Peyer's patch (tissue), 4 donors: Measurements from ENCODE around the gene NOL4L. TPM values are rescaled to one million over a fixed set of nuclear protein-coding genes. Genes with fewer than 3 reads are reported as not detected.

ENCODE experiments used
- DNase-seq, 3 donors: peaks; one replicate each; pipeline ENCODE4 v3.0.0-alpha.2; 2017 to 2019
- H3K27ac ChIP-seq, 4 donors: fragments of 200-600 bp; sonication (generic); one replicate each; pipeline ENCODE4 v1.5.1; 2016 to 2019
- H3K27me3 ChIP-seq, 2 donors: fragments of 200-600 bp; sonication (generic); one replicate each; pipeline ENCODE4 v1.5.1; 2019
- H3K36me3 ChIP-seq, 3 donors: fragments of 200-600 bp; sonication (generic); one replicate each; pipeline ENCODE4 v1.5.1; 2016 to 2019
- H3K4me1 ChIP-seq, 4 donors: fragments of 200-600 bp; sonication (generic); one replicate each; pipeline ENCODE4 v1.5.1; 2016 to 2019
- H3K4me3 ChIP-seq, 4 donors: fragments of 200-600 bp; sonication (generic); 1 replicate in 3 of 4; 2 replicates in 1 of 4; pipeline ENCODE4 v1.5.1; 2016 to 2019; ENCODE audit warnings: mild to moderate bottlenecking in 1 of 4
- H3K9me3 ChIP-seq, 4 donors: fragments of 200-600 bp; sonication (generic); one replicate each; pipeline ENCODE4 v1.5.1; 2016 to 2019; ENCODE audit warnings: mild to moderate bottlenecking in 1 of 4
- POLR2A ChIP-seq, 2 donors: fragments of 450-650 bp; IDR thresholded peaks; one replicate each; pipeline ENCODE4 v1.5.1; 2017; ENCODE audit warnings: antibody characterized with exemption in 2 of 2, mild to moderate bottlenecking in 2 of 2, moderate library complexity in 2 of 2
- total RNA-seq, 4 donors: library from RNA; depleted of rRNA; stranded (reverse); fragments of >200 nt; gene quantifications; one replicate each; pipeline ENCODE4 v1.1.0, GENCODE V29; 2016
- TF ChIP-seq, protein P1 (sequence below), 6 experiments: fragments of 450-650 bp in 4 of 6; fragments of 200-600 bp in 2 of 6; sonication (generic) in 1 of 6; IDR thresholded peaks; one replicate each; pipeline ENCODE4 v1.5.1; 2017 to 2019; ENCODE audit warnings: antibody characterized with exemption in 6 of 6, mild to moderate bottlenecking in 3 of 6, moderate library complexity in 1 of 6

Gene NOL4L
- total RNA-seq, 4 donors from 2014 or later, result 44.6 to 134 (median 109) TPM

- Histone ChIP-seq H3K9me3 (no peaks in the 10 kb centered on the region), H3K4me3 (no peak overlapping the region), H3K27ac (no peak overlapping the region), H3K27me3 (no peaks in the 10 kb centered on the region), H3K36me3 (no peaks in the 10 kb centered on the region), H3K4me1 (peaks cover 0 to 13% (median 6%) of the 10 kb centered on the region in 4 donors)
- no peak for TF ChIP-seq POLR2A (IDR thresholded peaks at IDR 0.05)
- TF ChIP-seq, protein P1, sequence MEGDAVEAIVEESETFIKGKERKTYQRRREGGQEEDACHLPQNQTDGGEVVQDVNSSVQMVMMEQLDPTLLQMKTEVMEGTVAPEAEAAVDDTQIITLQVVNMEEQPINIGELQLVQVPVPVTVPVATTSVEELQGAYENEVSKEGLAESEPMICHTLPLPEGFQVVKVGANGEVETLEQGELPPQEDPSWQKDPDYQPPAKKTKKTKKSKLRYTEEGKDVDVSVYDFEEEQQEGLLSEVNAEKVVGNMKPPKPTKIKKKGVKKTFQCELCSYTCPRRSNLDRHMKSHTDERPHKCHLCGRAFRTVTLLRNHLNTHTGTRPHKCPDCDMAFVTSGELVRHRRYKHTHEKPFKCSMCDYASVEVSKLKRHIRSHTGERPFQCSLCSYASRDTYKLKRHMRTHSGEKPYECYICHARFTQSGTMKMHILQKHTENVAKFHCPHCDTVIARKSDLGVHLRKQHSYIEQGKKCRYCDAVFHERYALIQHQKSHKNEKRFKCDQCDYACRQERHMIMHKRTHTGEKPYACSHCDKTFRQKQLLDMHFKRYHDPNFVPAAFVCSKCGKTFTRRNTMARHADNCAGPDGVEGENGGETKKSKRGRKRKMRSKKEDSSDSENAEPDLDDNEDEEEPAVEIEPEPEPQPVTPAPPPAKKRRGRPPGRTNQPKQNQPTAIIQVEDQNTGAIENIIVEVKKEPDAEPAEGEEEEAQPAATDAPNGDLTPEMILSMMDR (IDR thresholded peaks at IDR 0.05), result no peak
- no peak for DNase-seq
These were observed 58.6 kb downstream of the NOL4L start for GRCh38 chr20:32526541-32526940.

- DNase-seq, result peak in 1 of 3 donors; percentile 10
- Histone ChIP-seq H3K27ac (no peak overlapping the region), H3K27me3 (no peaks in the 10 kb centered on the region), H3K36me3 (no peaks in the 10 kb centered on the region), H3K4me3 (no peak overlapping the region), H3K9me3 (no peaks in the 10 kb centered on the region), H3K4me1 (peaks cover 0 to 13% (median 6%) of the 10 kb centered on the region in 4 donors)
- TF ChIP-seq, protein P1 (IDR thresholded peaks at IDR 0.05), result no peak
- no peak for TF ChIP-seq POLR2A (IDR thresholded peaks at IDR 0.05)
These were observed 59.0 kb downstream of the NOL4L start for GRCh38 chr20:32526125-32526524.

GRCh38 chr20:32524829-32525501 lies 60.2 kb downstream of the NOL4L start:
- Histone ChIP-seq H3K4me1 (peaks cover 0 to 13% (median 6%) of the 10 kb centered on the region in 4 donors), H3K36me3 (no peaks in the 10 kb centered on the region), H3K4me3 (no peak overlapping the region), H3K27me3 (no peaks in the 10 kb centered on the region), H3K9me3 (no peaks in the 10 kb centered on the region), H3K27ac (no peak overlapping the region)
- DNase-seq, result peak in 1 of 3 donors; percentile 54
- TF ChIP-seq, protein P1 (IDR thresholded peaks at IDR 0.05), result no peak

DNA sequence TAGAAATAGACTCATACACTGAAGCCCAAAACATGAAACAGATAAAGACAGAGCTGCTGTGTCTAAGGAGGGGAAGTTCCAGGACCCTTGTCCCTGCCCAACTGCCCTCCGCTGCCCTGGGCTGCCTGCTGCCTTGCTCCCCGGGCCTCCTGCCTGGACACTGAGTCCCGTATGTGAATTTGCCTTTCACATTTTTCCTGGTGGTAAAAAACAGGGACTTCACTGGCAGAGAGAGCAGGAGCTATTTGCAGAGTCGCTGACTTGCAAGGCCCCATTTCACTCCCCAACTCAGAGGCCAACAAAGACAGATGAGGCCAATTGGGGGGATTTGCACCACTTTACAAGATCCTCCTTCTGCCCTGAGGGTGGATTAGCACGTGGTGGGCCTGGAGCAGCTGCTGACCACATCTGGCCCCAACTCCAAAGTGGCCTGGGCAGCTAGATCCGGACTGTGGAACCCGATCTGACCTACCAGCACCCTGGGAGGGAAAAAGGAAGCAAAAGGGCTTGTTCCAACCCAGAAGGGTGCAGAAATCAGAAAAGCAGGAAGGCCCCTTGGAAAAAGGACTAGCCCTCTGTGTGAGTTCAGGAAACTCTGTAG lies 61.4 kb downstream of the NOL4L start:
- Histone ChIP-seq H3K4me3 (no peak overlapping the region), H3K36me3 (no peaks in the 10 kb centered on the region), H3K4me1 (peaks cover 0 to 13% (median 6%) of the 10 kb centered on the region in 4 donors), H3K9me3 (no peaks in the 10 kb centered on the region), H3K27me3 (no peaks in the 10 kb centered on the region), H3K27ac (peak overlapping the region in 1 of 4 donors; percentile 31)
- no peak for TF ChIP-seq POLR2A (IDR thresholded peaks at IDR 0.05)
- TF ChIP-seq, protein P1 (IDR thresholded peaks at IDR 0.05), result no peak
- peak in 1 of 3 donors; percentile 25 for DNase-seq

GRCh38 chr20:32522776-32523612 lies 62.1 kb downstream of the NOL4L start:
- H3K36me3 ChIP-seq, result no peaks in the 10 kb centered on the region
- no peaks in the 10 kb centered on the region for H3K9me3 ChIP-seq
- peak in 1 of 3 donors; percentile 39 for DNase-seq

More at GRCh38 chr20:32522776-32523612, 62.1 kb downstream of the NOL4L start:
- no peaks in the 10 kb centered on the region for H3K27me3 ChIP-seq
- TF ChIP-seq, protein P1 (IDR thresholded peaks at IDR 0.05), result no peak
- TF ChIP-seq POLR2A (IDR thresholded peaks at IDR 0.05), result no peak
- H3K27ac ChIP-seq, result peak overlapping the region in 1 of 4 donors; percentile 31
- no peak overlapping the region for H3K4me3 ChIP-seq
- peaks cover 0 to 13% (median 6%) of the 10 kb centered on the region in 4 donors for H3K4me1 ChIP-seq
